ENCODE results near the gene SP2.

GRCh38 chr17:47915776-47916398 lies 19.9 kb downstream of the SP2 start:
- no peak for TF ChIP-seq POLR2A (IDR thresholded peaks at IDR 0.05; ENCODE audit: insufficient read depth in 1 of 2, low read depth in 2 of 2, low read length in 2 of 2)
- no peak for TF ChIP-seq ZNF274 (CRISPR knock-in tag; IDR thresholded peaks at IDR 0.05)
- TF ChIP-seq KLF16 (CRISPR knock-in tag; IDR thresholded peaks at IDR 0.05), result no peak
- no peak for TF ChIP-seq MLX (CRISPR knock-in tag; IDR thresholded peaks at IDR 0.05)
- TF ChIP-seq, protein P1, sequence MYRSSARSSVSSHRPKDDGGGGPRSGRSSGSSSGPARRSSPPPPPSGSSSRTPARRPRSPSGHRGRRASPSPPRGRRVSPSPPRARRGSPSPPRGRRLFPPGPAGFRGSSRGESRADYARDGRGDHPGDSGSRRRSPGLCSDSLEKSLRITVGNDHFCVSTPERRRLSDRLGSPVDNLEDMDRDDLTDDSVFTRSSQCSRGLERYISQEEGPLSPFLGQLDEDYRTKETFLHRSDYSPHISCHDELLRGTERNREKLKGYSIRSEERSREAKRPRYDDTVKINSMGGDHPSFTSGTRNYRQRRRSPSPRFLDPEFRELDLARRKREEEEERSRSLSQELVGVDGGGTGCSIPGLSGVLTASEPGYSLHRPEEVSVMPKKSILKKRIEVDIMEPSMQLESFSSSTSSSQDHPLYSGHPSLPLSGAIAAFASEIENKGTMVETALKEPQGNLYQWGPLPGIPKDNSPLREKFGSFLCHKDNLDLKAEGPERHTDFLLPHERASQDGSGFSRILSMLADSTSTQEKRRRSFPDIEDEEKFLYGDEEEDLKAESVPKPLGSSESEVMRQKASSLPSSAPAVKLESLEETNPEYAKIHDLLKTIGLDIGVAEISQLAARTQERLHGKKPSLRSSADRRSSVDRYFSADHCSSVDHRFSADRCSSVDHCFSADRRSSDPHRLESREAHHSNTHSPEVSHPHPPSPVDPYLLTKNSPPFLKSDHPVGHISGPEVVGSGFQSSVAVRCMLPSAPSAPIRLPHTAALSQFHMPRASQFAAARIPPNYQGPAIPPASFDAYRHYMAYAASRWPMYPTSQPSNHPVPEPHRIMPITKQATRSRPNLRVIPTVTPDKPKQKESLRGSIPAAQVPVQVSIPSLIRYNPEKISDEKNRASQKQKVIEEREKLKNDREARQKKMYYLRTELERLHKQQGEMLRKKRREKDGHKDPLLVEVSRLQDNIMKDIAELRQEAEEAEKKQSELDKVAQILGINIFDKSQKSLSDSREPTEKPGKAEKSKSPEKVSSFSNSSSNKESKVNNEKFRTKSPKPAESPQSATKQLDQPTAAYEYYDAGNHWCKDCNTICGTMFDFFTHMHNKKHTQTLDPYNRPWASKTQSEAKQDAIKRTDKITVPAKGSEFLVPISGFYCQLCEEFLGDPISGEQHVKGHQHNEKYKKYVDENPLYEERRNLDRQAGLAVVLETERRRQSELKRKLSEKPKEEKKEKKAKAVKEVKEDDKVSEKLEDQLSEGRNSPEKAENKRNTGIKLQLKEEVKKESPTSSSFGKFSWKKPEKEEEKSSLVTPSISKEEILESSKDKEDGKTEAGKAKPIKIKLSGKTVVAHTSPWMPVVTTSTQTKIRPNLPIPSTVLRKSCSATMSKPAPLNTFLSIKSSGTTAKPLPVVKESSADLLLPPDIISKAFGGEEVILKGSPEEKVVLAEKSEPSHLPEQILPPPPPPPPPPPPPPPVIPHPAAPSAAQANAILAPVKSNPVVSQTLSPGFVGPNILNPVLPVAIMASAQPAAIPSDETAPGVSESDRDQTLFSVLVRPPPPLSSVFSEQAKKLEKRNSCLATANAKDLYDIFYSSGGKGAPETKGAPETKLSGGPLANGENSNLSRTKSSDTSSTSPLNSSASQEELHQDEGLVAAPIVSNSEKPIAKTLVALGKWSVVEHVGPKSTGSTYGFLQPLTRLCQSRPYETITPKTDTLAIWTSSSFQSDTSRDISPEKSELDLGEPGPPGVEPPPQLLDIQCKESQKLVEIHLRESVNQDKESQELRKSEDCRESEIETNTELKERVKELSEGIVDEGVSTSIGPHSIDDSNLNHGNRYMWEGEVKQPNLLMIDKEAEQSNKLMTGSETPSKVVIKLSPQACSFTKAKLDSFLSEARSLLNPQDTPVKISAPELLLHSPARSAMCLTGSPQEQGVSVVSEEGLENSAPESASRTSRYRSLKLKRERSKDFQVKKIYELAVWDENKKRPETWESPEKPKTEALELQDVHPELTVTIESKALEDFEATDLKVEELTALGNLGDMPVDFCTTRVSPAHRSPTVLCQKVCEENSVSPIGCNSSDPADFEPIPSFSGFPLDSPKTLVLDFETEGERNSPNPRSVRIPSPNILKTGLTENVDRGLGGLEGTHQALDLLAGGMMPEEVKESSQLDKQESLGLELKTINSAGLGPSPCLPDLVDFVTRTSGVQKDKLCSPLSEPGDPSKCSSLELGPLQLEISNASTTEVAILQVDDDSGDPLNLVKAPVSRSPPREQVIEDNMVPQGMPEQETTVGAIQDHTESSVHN (CRISPR knock-in tag; IDR thresholded peaks at IDR 0.05), result no peak
- TF ChIP-seq, protein P2, sequence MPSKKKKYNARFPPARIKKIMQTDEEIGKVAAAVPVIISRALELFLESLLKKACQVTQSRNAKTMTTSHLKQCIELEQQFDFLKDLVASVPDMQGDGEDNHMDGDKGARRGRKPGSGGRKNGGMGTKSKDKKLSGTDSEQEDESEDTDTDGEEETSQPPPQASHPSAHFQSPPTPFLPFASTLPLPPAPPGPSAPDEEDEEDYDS (CRISPR knock-in tag; IDR thresholded peaks at IDR 0.05), result no peak
- no peak for TF ChIP-seq TAF1 (CRISPR knock-in tag; IDR thresholded peaks at IDR 0.05)
- no peak for TF ChIP-seq ZNF609 (CRISPR knock-in tag; IDR thresholded peaks at IDR 0.05; ENCODE audit: borderline replicate concordance)
- TF ChIP-seq KAT2B (IDR thresholded peaks at IDR 0.05; ENCODE audit: borderline replicate concordance, low read depth, low read length), result no peak

Data from HepG2 (cell line).